HG02840 (cell line): Measurements from ENCODE around the gene YAE1.

Source experiments
- ATAC-seq: cut with Tn5 transposase; IDR thresholded peaks from one replicate; pipeline ENCODE4 v1.9.1; 2021; ENCODE audit warnings: mild to moderate bottlenecking, moderate library complexity, moderate number of reproducible peaks; ENCODE audit not compliant: unreplicated experiment, low FRiP score

The YAE1 gene

DNA sequence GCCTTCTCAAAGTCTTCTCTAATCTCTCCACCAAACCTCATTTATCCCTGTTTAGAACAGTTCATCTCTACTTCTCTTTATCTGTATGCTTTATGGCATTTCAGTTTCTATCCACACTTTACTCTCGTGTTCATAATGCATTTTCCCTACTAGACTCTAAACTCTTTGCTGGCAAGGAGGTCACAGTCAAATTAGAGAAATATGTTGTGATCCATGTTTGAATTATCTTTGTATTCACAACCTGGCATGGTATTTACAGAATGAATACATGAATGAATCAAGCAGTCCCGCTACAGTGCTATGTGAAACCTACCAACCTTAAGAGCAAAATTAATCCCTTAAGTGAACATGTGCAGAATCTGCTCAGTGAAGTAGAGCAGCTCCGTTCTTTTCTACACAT lies 12.8 kb upstream of the YAE1 start:
- no peak for ATAC-seq

DNA sequence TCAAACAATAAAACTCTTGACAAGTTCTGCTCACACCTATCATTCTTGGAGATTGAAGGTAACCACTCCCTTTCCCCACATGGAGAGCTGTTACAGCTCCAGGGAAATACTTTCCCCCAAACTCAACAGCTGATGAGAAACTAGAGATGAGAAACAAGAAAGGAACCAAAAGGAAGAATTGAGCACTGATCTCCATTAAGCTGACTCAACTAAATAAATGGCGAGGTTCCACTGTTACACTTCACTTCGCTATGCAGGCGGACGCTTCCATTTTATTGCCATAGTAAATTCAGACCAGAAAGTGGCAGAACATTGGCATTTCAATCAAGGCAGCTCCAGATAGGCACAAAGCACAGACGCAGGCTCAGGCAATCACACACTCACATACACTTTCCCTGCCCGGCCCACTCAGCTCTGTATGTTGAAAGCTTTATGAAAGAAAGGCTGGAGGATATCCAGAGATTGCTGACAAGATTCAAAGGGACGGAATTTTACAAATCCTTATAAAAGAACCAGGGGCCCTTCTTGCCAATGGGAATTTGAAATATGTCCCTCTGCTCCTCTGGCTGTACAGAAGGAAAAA lies 11.5 kb upstream of the YAE1 start:
- ATAC-seq = no peak

DNA sequence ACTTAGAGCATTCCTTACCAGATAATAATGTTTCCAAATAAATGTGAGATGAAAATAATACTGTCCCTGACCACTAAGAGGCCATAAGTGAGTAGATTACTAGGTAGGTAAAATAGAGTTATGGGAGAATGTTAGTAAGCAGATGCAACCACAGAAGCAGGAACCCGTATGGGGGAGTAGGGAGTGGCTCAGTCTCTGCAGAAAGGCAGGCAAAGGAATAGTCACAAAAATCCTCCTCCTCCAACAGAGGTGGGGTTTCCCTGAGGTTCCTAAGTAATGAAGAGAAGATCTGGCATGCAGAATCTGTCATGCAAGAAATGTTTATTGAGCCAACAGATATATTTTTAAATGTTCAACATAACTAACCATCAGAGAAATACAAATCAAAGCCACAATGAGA lies 9.0 kb upstream of the YAE1 start:
- no peak for ATAC-seq

DNA sequence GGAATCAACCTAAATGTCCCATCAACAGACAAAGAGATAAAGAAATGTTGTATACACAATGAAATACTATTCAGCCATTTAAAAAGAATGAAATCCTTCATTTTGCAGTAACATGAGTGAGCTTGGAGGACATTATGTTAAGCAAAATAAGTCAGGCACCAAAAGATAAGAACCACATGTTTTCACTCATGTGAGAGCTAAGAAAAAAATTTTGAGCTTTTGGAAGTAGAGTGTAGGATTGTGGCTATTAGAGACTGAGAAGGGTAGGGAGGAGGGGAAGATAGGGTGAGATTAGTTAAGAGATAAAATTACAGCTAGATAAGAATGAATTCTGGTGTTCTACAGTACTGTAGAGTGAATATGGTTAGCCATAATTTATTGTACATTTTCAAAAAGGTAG lies 8.3 kb upstream of the YAE1 start:
- ATAC-seq = no peak

DNA sequence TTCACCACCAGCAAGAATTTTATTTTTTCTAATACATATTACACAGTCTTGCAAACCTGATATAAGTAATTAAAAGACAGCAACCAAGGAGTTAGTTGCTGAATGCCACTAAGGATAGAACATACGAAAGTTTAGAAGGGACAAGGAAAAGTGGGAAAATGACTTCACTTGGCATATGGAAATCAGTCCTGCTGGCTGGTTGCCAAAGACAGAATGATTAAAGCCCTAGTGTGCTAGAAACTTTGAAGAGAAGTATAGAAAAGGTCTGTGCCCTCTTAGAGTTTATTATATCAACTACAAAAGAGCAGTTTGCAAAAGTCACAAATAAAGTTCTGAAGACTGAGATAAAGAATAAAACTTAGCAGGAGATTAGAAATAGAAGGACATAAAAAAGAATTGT lies 5.8 kb upstream of the YAE1 start:
- ATAC-seq = no peak

DNA sequence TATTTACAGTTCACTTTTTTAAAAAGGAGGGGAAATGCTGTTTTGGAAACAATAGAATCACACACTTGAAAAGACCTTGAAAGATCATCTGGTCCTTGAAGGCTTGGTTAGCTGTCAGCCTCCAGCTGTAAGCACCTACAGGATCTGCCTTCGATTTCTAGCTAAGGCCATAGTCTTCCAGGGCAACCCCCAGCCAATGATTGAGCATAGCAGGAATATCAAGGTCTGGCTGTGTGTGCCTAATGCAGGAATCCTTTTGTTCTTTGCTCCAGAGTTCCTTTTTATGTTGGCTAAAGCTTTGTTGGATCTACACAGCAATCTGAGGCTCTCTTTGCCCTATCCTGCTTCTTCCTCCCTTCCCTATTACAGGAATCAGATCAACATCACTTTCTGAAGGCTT lies 5.2 kb upstream of the YAE1 start:
- no peak for ATAC-seq

DNA sequence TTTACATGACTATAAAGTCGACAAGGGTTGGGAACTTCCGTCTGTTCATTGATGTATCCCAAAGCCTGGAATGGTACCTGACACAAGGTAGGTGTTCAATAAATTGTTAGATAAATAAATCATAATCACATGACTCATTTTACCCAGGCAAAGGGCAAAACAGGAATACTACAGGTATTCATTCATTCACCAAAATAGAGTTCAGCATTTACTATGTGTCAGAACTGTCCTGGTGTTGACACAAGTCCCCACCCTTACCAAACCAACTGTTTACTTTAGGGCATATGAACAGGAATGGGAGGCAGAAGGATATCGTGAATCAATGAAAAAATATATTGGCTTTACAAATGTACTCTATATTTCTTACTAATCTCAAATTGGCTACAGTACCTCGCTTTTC lies 666 bp upstream of the YAE1 start:
- ATAC-seq = no peak

DNA sequence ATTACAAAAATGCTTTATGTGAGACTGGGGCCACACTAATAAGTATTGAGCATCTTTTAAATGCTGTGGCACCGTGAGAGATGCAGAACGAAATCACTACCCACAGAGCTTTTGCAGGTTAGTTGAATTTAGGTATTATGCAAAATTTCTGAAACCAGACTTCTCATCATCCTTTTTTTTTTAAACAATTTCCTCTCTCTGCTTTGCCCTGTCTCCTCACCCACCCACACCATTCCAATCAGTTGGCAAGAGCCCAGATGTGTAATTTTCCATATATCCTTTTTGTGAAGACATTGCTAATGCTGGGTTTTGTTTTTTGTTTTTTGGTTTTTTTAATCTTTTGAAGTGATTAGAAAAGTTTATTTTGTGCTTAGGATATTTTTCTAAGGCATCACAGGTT lies 1.1 kb downstream of the YAE1 start:
- no peak for ATAC-seq

DNA sequence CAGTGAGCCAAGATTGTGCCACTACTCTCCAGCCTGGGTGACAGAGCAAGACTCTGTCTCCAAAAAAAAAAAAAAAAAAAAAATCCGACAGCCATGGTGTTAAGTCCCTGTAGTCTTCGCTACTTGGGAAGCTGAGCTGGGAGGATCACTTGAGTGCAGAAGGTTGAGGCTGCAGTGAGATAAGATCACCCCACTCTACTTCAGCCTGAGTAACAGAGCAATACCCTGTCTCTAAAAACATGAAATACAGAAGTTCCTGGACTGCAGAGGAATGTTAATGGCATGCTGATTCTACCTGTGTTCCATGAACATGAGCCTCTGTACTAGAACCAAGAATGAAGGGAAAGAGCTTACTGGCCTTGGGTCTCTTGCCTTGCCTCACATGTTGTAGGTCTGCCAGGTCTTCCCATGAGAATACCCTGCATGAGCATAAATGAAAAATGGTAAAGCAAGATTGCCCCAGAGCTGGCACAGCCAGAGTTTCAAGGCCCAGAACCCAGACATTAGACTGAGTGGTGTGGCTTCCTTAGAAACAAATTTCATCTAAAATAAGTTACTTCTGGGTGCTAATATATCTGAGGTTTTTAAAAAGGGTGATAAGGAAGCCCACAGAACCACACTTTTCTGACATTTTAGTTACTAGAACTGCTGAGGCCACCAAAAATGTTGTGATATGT lies 8.6 kb downstream of the YAE1 start:
- no peak for ATAC-seq

DNA sequence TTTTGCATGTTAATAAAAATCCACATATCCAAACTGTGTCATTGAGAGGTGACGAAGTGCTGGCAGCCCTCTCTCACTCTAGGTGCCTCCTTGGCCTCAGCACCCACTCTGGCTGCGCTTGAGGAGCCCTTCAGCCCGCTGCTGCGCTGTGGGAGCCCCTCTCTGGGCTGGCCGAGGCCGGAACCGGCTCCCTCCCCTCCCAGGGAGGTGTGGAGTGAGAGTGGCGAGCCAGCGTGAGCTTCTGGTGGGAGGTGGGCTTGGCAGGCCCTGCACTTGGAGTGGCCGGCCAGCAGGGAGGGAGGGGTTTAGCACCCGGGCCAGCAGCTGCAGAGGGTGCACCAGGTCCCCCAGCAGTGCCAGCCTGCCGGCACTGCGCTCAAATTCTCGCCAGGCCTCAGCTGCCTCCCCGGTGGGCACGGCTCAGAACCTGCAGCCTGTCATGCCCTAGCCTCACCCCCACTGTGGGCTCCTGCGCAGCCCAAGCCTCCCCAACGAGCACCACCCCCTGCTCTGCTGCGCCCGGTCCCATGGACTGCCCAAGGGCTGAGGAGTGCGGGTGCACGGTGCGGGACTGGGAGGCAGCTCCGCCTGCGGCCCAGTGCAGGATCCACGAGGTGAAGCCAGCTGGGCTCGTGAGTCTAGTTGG lies 11.1 kb downstream of the YAE1 start:
- no peak for ATAC-seq

DNA sequence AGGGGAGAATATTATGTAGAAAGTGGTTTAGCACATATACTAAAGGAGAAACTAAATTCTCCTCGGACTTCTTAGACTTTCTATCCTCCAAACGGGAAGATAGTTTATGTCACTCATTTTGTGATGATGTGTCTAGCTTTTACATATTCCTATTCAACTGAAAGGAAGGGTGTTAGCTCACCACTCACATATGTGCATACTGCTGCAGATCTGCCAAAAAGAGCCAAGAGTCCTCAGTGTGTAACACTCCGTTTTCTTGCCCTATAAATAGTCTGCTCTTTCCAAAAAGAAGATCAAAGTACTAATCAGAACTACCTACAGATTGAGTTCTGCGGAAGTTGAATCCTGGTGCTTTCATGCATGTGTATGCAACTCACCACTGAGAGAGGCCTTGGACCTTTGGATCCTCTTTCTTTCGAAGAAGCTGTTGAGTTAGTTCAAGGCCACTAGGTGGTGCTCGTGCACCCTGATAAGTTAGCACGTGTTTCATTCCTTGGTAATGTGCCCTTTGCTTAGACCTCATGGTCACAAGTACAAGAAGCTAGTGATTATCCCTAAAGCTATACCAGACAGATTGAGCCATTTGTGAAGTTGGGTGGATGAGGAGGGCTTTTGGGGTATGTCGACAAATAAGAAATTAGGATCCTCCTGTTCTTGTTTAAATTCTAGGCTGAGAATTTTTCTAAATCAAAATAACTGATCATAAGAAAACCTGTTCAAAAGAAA lies 14.1 kb downstream of the YAE1 start:
- ATAC-seq = peak; percentile 79

DNA sequence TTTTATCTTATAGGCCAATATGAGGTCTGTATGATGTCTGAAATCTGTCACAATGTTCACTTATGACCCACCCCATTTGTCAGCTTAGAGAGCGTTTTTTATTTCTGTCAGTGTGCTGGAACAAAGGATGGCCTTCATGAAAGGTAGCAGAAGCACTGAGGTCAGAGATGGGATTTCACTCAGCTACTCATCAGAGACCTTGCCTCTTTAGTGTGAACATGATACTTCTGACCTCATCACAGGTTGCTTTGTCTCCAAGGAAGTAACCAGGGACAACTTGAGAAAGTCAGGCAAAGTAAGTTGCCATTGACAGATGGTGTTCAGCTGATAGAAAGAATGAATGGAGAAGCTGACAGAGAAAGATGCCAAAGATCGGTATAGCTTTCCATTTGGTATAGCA lies 16.3 kb downstream of the YAE1 start:
- ATAC-seq = no peak

DNA sequence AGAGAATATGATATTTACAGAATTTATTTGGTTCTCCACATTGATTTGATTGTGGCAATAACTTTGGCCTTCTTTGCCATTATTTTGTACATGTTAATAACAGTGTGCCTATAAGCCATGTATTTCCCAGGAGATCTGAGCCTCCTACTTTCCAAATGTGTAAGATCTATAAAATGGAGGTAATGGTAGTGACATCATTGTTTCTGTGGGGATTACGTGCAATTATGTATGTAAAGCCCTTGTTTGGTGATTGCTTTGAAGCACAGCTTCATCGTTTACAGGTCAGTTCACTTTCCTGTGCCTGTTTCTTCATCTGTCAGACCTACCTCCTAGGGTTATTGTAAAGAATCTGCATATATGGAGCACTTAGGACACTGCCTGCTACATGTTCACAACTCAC lies 17.3 kb downstream of the YAE1 start:
- ATAC-seq = no peak

DNA sequence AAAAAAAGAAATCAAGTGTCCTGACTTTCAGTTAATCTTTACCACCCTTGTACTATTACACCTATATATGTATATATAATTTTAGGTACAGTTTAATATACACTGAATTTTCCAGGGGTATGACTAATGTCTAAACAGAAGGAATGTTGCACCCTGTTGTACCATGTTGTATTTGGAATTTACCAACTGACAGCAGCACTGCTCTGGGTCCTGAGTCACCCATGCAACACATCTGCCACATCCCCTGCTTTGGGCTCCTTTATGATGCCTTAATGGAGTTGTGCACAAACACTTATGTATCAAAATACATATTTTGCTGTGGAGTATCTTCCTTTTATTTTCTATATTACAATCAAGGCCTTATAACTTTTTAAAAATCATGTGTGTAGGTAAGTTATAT lies 21.2 kb downstream of the YAE1 start:
- no peak for ATAC-seq

DNA sequence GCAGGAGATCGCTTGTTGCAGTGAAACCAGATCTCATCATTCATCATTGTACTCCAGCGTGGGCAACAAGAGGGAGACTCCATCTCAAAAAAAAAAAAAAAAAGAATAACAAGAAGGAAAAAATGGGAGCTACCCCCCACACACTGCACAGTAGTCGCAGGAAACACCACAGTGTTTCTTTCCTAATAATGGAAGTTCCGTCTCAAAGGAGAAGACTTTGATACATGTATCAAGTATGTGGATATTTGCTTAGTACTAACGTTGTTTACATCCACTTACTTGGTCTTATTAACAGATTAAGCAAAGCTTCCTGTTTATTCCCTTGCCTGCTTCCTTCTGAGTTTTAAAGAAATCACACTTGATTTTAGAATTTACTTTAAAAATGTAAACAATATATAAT lies 22.2 kb downstream of the YAE1 start:
- ATAC-seq = no peak

DNA sequence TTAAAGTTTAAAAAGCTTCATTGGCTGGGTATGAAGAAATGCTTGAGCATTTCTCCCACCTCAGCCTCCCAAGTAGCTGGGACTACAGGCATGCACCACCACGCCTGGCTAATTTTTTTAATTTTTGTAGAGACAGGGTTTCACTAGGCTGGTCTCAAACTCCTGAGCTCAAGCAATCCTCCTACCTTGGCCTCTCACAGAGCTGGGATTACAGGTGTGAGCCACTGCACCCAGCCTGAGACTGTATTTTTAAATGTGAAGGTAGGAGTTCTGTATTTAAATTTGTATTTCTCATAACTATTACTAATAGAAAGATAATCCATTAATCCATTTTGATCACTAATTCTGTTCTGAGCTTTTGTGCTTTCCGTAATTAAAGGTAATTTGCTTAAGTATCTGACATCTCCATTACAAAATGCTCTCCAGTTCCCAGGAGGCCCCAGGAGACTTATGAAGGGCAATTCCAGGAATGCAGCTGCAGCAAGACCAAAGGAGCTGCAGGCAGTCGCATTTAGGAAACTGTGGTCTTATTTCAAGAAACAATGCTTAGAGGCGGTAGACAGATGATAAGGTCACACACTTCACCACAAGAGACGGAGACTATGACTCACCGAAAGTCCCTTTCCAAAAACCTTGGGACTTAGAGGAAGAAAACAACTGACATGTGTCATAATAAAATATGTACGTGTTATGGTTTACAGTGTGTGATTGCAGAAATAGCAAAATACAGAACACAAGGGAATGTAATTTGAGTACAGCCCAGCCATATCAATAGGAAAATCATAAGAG lies 23.3 kb downstream of the YAE1 start:
- ATAC-seq = peak; percentile 87

DNA sequence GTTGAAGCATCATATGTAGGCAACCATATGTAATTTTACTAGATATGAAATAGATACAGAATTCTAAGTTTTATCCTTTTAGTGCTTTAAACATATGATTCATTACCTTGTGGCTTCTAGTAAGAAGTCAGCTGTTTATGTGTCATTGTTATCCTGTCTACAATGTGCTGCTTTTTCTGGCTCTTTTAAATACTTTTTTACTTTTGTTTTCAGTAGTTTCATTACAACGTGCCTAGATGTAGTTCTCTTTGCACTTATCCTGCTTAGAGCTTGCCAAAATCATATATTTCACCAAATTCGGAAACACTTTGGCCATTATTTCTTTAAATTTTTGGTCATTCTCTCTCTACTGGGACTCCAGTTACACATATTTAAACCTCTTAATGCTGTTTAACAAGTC lies 26.4 kb downstream of the YAE1 start:
- no peak for ATAC-seq

DNA sequence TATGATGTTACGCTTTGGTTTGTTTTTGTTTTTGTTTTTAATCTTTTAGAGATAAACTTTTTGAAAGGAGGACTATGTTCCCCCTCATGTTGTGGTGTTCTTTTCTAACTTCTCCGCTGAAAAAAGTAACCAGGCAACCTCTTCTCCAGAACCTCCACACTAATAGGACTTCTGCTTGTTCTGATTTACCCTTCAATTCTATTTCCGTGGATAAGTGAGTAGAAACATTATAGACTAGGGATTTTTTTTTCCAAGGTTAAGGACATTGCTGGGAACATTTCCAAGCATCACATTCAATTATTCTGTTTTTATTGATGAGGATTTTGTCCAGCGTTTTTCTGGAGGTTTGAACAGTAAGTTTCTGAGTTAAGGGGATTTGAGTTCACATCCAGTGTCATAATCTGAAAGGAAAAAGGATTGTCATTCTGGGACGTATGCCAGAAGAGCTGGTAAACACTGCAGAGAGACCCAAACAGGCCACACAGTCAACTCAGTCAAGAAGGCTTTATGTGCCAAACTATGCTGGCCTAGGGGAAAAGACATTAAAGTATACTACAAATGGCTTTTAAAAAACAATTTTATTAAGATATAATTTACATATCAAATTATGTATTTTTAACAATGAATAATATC lies 28.9 kb downstream of the YAE1 start:
- ATAC-seq = no peak

DNA sequence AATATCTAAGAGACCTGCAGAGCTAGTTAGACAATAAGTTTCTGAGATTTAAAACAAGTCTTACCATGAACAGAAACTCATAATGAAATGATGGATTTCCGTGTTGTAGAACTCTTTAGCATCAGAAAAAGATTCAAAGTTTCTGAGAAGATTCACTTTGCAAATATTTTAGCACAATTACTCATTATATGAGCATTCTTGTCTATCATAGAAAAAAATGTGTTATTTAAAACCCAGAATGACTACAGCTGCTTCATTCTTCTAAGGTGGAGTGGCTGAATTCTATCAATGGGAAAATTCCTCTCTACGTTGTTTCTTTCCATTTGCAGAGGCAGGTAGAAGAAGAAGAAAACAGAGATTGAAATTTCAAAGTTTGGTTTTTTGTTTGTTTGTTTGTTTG lies 36.1 kb downstream of the YAE1 start:
- no peak for ATAC-seq

DNA sequence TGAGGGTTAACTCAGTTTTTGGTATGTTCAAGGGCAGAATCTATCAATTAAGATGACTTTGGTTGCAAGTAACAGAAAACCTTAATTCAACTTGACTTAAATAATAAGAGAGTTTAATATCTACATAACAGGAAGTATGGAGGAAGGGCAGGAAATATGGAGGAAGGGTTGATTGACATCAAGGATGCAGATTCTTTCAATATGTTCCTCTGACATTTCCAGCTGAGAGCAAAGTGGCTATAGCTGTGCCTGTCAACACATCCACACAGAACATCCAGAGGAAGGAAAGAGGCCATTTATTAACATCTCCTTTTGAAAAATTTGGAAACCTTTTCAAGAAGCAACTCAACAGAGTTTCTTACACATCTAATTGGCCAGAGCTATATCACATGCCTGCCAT lies 37.7 kb downstream of the YAE1 start:
- no peak for ATAC-seq
